Stimulated activated CD8-positive, alpha-beta memory T cell treated with anti-CD3 and anti-CD28 coated beads, Interleukin-2, amount 100 ng/mL, for 1 hour (primary cell): Measurements from ENCODE around the gene CHRNA1.

ENCODE experiments used
- DNase-seq, 2 donors: peaks; one replicate each; pipeline ENCODE4 v3.0.0-alpha.2; 2020; ENCODE audit warnings: low read depth in 2 of 2

The CHRNA1 gene

GRCh38 chr2:174764280-174765255, at the start of gene CHRNA1:
Gene CHRNA1, minus strand, starts transcription at chr2:174764472. Its CDS starts 78 bp downstream, at chr2:174764394.
- no peak for DNase-seq

DNA sequence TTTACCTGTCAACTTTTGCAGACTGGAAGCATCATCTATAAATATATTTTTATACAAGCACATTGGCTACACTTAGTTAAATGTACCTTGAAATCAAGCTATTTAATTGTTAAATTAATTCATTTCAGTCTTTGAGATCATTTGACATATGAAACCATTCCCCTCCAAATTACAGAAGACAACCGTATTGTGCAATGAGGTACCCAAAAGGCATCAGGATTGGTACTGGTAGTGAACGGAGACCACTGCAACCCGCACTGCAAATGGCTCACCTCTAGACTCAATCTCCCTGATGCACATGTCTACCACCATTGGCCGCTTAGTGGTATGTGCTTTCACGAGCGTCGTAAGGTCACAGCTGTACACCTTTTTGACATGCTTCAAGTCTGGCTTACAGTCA, 47.8 kb upstream of the CHRNA1 start:
- no peak for DNase-seq

DNA sequence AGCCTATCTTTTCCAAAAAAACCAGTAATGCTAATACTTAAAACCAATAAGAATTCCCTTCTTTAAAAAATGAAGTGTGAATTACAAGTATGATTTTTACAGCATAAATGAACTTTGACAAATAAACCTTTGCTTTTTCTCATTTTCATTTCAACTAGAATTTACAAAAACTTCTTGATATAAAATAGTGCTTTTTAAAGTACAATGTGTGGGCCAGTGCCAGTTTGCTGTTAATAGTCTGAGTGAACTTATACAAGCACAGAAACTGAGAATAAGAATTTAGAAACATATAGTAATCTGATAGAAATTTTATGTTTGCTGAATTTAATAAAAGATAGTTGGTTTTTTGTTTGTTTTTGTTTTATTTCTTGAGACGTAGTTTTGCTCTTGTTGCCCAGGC, 43.7 kb upstream of the CHRNA1 start:
- no peak for DNase-seq

DNA sequence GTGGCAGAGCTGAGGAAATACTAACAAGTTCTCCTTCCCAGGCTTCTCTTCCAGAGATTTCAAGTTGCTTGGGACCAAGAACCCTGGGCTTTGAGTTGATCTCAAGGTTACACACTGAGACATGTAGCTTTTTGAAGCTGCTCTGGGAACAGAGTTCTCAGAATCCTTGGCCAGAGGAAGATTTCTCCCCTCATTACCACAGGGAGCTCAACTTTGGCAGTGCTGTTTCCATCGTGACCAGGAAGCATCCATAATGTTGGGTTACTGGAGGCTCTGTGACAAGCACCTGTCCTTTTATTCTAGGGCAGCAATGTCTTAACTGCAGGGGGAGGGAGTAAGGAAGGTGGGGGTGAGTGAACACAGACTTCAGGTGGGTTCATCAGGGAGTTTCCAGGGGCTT, 41.5 kb upstream of the CHRNA1 start:
- no peak for DNase-seq

DNA sequence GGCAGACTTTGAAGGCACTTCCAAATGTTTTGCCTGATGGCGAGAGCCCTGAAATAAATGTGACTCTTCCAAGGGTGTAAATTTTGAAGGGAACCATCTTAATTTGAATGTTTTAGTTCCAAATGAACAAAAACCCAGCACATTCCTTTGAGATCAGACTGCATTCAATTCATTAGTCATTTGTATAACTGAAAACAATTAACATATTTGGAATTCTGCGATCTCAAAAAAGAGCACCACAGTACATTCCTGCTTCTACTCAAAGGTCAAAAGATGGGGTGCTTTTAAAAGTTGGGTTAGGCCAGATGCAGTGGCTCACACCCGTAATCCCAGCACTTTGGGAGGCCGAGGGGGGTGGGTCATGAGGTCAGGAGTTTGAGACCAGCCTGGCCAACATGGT, 38.2 kb upstream of the CHRNA1 start:
- DNase-seq = no peak

DNA sequence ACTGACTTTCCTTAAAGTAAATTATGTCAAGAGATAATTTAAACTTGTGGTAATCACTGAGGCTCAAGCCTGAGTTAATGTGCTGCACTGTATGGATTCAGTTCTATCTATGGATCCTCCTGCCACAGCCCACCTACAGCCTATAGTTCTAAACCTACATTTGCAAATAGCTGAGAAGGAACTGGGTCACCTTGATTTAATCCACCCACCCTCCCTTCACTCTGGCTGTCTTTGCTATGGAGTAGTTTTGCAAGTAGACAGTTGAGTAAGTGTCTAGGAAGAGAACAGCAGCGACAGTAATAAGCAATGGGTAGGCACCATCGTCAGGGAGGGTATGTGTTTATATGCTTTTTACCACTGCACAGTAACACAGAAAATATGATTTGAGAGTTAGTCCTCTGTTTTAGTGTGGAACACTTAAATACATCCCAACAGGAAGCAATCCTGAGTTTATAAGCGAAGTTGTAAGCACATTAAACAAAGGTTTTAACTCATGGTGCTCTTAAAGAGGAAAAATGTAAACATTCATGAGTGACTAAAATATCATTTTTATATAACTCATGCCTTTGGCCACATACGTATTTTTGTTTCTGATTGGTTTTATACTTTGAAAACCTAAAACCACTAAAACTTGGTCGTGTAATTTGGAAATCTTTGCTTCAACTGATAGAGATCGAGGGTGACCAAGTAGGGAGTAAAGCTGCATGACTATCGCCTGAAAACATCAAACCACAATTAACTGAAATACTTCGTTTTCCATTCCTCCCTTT, 36.3 kb upstream of the CHRNA1 start:
- no peak for DNase-seq

GRCh38 chr2:174798801-174799200, 34.5 kb upstream of the CHRNA1 start:
- DNase-seq = no peak

- DNase-seq = no peak
Measured at GRCh38 chr2:174797781-174798276, 33.6 kb upstream of the CHRNA1 start.

DNA sequence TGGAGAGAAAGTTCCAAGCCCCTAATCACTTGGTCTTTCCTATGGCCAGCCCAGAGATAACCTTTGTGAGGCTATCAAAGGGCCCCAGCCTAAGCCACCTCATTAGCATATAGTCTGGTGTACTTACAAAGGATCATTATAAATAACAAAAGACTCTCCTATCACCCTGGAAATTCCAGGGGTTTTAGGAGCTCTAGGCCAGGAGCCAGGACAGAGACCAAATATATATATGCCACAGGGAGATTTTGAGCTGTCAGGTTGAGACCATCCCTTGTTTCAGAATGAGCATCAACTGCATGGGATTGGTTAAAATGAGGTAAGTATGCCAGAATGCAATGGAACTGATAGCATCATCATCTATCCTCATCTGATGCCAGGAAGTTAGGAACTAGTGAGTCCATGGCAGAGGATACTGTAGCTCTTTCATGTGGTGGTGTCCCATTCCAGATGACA, 32.1 kb upstream of the CHRNA1 start:
- no peak for DNase-seq

GRCh38 chr2:174794851-174795374, 30.6 kb upstream of the CHRNA1 start:
- DNase-seq = no peak

DNA sequence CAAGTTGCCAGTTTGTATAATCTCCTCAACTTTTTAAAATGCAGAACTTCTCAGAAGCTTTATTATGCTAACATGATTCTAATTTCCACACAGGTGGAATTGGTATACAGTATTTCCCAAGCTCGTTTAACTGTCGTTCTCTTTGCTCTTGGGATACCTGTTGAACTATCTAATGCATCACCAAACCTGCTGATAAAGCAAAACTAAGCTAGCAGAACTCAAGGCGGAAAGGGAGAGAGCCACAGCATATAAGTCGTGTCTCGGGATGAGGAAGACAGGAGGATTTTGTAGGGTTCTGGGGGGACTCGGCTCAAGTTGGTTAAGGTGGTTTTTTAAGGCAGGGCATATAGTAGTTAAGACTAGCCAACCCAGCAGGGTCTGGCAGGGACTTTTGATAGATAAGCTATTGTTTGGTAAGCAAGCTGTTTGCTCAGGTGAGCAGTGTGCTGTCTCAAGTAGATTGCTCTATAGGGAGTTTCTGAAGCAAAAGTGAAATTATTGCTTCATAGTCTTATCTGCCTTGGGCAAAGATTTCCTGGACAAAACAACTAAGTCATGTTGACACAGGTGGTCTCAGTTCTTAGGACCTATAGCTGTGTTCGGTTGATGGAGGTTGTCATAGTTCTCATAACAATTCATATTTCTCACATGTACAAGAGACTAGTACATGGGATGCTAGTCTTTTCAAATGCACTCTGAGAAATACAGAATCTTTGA, 28.2 kb upstream of the CHRNA1 start:
- DNase-seq = no peak

DNA sequence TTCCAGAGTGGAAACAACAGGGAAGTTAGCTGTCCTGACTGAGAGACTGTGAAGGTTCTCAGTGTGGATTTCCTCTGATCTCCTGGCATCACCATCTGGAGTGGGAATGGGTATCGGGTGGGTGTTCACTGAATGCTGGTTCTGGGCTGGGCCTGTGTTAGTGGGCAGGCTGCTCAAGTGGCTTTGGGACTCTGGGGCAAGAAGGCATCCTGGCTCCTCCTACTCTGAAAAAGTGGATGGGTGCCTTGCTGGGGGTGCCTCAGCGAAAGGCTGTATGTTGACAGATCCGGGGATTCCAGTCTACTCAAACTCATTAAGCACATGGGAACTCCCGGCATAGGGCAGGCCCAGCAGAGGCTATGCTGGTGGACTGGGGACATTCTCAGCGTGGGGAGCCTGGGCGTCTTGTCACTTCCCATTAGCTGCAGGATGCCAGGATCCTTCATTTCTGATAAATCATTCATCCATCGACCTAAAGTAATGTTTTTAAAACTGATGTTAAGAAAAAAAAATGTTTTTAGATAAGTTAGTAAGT, 27.5 kb upstream of the CHRNA1 start:
- DNase-seq = no peak

- DNase-seq = no peak
Measured at GRCh38 chr2:174791020-174791419, 26.7 kb upstream of the CHRNA1 start.

DNA sequence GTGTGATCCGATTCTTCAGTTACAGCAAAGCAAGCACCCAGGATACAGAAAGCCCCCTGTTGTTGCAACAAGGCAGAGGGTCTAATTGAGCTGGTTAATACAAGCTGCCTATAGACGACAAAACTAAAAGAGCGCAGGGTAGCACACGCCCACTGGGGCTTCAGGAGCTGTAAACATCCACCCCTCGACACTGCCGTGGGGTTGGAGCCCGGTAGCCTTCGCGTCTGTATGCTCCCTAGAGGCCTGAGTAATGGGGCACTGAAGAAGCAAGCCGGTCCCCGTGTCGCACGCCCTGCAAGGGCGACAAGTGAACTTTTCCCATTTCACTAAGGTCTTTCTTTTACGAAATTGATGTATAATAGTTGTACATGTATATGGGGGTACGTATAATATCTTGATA, 24.7 kb upstream of the CHRNA1 start:
- no peak for DNase-seq

GRCh38 chr2:174788291-174788929, 24.1 kb upstream of the CHRNA1 start:
- no peak for DNase-seq

DNA sequence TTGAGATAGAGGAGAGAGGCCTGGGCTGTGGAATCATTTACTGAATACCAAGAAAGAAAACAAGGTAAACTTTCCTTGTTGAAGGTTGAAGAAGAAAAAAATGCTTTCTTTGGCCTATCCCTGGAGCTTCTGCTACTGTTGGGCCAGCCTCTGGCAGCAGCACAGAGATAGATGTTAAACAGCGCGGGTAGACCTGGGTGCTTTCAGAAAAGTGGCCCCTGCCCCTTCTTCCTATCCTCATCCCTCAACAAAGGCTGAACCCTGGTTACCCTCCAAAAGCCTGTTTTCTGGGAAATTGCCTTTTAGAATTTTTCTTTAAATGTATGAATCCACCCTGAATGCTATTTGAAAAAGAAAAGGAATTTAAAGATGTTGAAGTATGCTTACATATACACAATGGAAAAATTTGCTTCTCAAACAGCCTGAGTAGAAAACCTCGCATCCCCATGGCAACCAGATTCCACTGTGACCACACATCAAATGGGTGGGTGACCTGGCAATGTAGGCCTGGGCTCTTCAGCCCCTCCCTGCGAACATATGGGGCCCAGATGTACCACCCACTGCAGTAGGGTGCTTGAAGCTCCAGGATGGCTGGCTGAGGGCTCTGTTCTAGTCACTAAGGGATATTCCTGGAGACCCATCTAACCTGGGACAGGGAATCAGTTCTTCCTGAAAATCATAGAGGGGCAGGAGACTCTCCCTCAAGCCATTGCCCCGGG, 23.4 kb upstream of the CHRNA1 start:
- DNase-seq = no peak

- no peak for DNase-seq
Measured at GRCh38 chr2:174786066-174786725, 21.9 kb upstream of the CHRNA1 start.

DNA sequence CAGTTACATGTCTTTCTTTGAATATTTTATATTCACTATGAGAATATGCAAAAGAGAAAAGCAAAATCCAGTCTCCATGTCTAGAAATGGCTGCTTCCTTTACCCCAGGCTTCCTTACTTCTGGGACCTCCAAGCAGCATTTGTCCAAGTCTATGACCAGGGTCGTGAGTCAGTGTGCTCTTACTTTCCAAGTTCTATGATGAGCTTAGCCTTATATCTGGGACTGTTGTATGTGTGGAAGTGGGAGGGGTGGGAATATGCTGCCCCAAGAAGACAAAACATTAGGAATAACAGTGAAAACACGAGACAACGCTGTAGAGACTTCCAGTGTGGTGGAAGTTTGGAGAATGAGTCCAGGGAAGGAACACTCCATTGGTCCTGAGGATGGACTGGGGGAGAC, 21.2 kb upstream of the CHRNA1 start:
- no peak for DNase-seq

- DNase-seq = no peak
Measured at GRCh38 chr2:174784909-174785308, 20.6 kb upstream of the CHRNA1 start.

DNA sequence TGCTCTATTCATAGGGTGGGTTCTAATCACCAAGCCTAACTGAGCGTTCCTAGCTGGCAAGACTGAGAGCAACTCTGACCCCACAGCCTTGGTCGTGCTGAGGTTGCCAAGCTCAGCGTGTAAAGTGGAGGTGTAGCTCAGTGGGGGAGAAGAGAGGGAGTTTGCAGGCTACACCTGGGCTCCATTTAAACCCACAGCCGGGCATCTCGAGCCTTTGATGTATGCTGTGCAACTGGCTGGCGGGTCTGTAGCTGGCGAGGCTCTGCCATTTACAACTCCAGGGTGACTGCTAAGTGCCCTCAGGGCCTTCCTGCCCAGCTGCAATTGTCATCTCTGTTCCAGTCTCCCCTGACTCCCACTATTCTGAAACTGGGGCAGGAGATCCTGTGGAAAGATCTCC, 20.0 kb upstream of the CHRNA1 start:
- DNase-seq = no peak
